AG09309 (cell line): Measurements from ENCODE around the gene EDEM3.

Experiments used
- DNase-seq: peaks from one replicate; pipeline ENCODE4 v3.0.0-alpha.2; 2010; ENCODE audit warnings: low read depth
- H3K4me3 ChIP-seq: 2 replicates; pipeline ENCODE4 v1.5.1; 2011; ENCODE audit warnings: mild to moderate bottlenecking, low read depth, low read length, moderate library complexity; ENCODE audit not compliant: control insufficient read depth
- CTCF ChIP-seq: IDR thresholded peaks from 2 replicates; pipeline ENCODE4 v1.5.1; 2011; ENCODE audit warnings: mild to moderate bottlenecking, low read depth, low read length, inconsistent platforms; ENCODE audit not compliant: insufficient read depth, control insufficient read depth; ENCODE audit errors: missing control alignments

The EDEM3 gene

DNA sequence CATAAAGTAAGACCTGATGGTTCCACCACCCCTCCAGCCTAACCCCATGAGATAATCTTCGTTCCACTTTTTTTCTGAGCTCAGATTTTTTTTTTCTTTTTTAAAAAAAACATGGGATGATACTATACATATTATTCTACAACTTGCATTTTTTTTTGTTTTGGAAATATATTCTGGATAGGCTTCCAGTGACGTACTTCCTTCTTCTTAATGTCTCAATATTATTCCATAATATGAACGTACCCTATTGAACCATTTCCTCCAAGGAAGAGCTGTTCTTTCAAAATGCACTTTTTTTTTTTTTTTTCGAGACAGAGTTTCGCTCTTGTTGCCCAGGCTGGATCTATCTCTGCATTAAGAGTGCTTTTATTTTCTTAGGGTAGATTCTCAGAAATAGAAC is 1.5 kb downstream of the EDEM3 start:
- no peak overlapping the region for H3K4me3 ChIP-seq
- DNase-seq: no peak
- TF ChIP-seq CTCF: no peak

- TF ChIP-seq CTCF: no peak
- no peak overlapping the region for H3K4me3 ChIP-seq
- DNase-seq: no peak
These were observed 2.0 kb downstream of the EDEM3 start for GRCh38 chr1:184752656-184753055.

- H3K4me3 ChIP-seq: no peak overlapping the region
- DNase-seq: no peak
- TF ChIP-seq CTCF: no peak
These were observed 5.9 kb downstream of the EDEM3 start for GRCh38 chr1:184748740-184749139.

DNA sequence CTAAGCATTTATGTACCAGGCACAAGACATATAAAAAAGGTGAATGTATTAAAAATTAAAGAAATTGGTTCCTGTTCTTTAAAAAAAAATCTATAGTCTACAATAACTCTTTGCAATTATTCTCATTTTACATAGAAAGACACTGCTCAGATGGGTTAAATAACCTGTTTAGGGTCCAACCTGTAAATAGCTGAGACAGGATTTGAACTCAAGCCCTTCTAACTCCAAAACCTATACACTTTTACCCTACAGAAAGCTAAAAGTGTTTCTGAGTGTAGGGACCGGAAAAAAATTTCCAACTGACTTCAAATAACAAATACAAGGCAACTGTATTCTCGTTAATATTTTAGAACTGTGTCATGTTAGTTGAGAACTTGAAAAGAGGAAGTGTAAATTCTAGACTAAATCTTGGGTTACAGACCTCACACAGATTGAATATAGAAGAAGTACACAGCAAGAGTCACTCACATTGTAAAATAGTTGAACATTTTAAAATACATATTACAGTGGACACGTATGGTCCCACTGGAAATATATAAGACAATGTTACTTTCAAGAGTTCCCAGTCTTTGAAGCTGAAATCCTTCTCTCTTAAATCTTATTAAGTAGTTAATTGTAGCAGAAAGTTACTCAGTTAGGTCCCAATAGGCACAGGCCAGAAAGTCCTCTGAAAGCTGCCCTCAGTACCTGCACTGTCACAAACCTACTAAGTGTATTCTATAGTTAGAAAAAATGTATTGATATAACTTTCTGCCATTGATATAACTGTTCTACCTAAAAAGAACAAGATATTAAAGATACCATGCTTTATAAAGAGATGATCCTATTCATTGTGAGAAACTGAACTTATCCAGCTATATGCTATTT is 7.3 kb downstream of the EDEM3 start:
- no peak for DNase-seq
- TF ChIP-seq CTCF: no peak
- no peak overlapping the region for H3K4me3 ChIP-seq

GRCh38 chr1:184745929-184746638 is 8.6 kb downstream of the EDEM3 start:
- DNase-seq: no peak
- no peak for TF ChIP-seq CTCF
- H3K4me3 ChIP-seq: no peak overlapping the region

DNA sequence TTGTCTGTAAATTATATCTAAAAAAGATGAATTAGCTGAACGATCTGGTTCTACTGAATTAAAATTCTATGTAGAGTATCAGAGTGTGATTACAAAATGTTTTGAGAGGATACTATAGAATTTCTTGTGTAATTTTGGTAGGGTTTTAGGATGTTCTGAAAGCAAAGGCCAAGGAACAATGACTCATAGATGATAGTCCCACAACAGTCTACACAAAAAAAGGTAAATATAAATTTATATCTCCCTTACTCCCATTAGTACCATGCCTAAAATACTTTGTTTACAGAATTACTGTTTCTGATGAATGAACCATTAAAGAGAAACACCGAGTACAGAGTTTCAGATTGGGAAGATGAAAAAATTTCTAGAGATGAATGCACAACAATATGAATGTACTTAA is 9.5 kb downstream of the EDEM3 start:
- no peak for DNase-seq
- H3K4me3 ChIP-seq: no peak overlapping the region
- no peak for TF ChIP-seq CTCF
